Endothelial cell (in vitro differentiated cells): ENCODE data around the gene OS9. TPM values are rescaled to one million over a fixed set of nuclear protein-coding genes. Genes with fewer than 3 reads are reported as not detected.
A peak's percentile ranks its signal among the peaks of the same experiment; 100 is the strongest.

ENCODE experiments used
- DNase-seq: peaks from one replicate; pipeline ENCODE4 v3.0.0; 2021; ENCODE audit warnings: low spot score
- H3K27ac Mint-ChIP-seq: one replicate; pipeline ENCODE4 v1.8.0; 2021; ENCODE audit warnings: mixed read lengths, inconsistent platforms; ENCODE audit not compliant: unreplicated experiment
- H3K27me3 Mint-ChIP-seq: one replicate; pipeline ENCODE4 v1.8.0; 2021; ENCODE audit warnings: mild to moderate bottlenecking, moderate library complexity, mixed read lengths, inconsistent platforms; ENCODE audit not compliant: unreplicated experiment
- H3K36me3 Mint-ChIP-seq: one replicate; pipeline ENCODE4 v1.8.0; 2021; ENCODE audit warnings: mild to moderate bottlenecking, low read depth, mixed read lengths, inconsistent platforms; ENCODE audit not compliant: unreplicated experiment
- H3K4me1 Mint-ChIP-seq: one replicate; pipeline ENCODE4 v1.8.0; 2021; ENCODE audit warnings: mild to moderate bottlenecking, mixed read lengths, inconsistent platforms; ENCODE audit not compliant: unreplicated experiment
- H3K4me3 Mint-ChIP-seq: one replicate; pipeline ENCODE4 v1.8.0; 2021; ENCODE audit warnings: mild to moderate bottlenecking, mixed read lengths, inconsistent platforms; ENCODE audit not compliant: unreplicated experiment
- H3K9me3 Mint-ChIP-seq: one replicate; pipeline ENCODE4 v1.8.0; 2021; ENCODE audit warnings: mixed read lengths, inconsistent platforms; ENCODE audit not compliant: unreplicated experiment
- CTCF ChIP-seq: fragments of 200-600 bp; sonication (generic); IDR thresholded peaks from one replicate; pipeline ENCODE4 v1.5.0; 2021; ENCODE audit warnings: antibody characterized with exemption; ENCODE audit not compliant: unreplicated experiment
- total RNA-seq: library from RNA; stranded (reverse); fragmentation: NEBNext Ultra II Directional; extraction: Animal tissue kit (Norgen Biotek cat#: 25700); gene quantifications from one replicate; pipeline ENCODE4 v1.2.1, GENCODE V29; 2021; ENCODE audit not compliant: unreplicated experiment

The OS9 gene
- total RNA-seq, 1 donor from 2014 or later: 220 TPM

- no peak for DNase-seq
- Mint-ChIP-seq H3K27me3 (peaks cover 30% of the 10 kb centered on the region), H3K4me1 (peaks cover 18% of the 10 kb centered on the region), H3K4me3 (no peak overlapping the region), H3K36me3 (peaks cover 15% of the 10 kb centered on the region), H3K27ac (no peak overlapping the region), H3K9me3 (no peaks in the 10 kb centered on the region)
- TF ChIP-seq CTCF: no peak
Measured at GRCh38 chr12:57758552-57759359, 64.8 kb downstream of the OS9 start.

- no peak for DNase-seq
- no peak overlapping the region for H3K27ac Mint-ChIP-seq
- H3K4me3 Mint-ChIP-seq: peak overlapping the region; percentile 13
- H3K9me3 Mint-ChIP-seq: no peaks in the 10 kb centered on the region
- peaks cover 13% of the 10 kb centered on the region for H3K36me3 Mint-ChIP-seq
- H3K4me1 Mint-ChIP-seq: peaks cover 19% of the 10 kb centered on the region
- H3K27me3 Mint-ChIP-seq: peaks cover 30% of the 10 kb centered on the region
- peak; percentile 30 for TF ChIP-seq CTCF
Measured at GRCh38 chr12:57759360-57759980, 65.5 kb downstream of the OS9 start.

- no peak for TF ChIP-seq CTCF
- peak; percentile 46 for DNase-seq
- Mint-ChIP-seq H3K27me3 (peaks cover 34% of the 10 kb centered on the region), H3K9me3 (no peaks in the 10 kb centered on the region), H3K4me3 (no peak overlapping the region), H3K4me1 (peaks cover 21% of the 10 kb centered on the region), H3K27ac (no peak overlapping the region), H3K36me3 (peaks cover 11% of the 10 kb centered on the region)
Measured at GRCh38 chr12:57760347-57760982, 66.5 kb downstream of the OS9 start.

GRCh38 chr12:57761391-57761998 is 67.6 kb downstream of the OS9 start:
- no peak for TF ChIP-seq CTCF
- H3K4me3 Mint-ChIP-seq: peak overlapping the region; percentile 59
- H3K4me1 Mint-ChIP-seq: peaks cover 22% of the 10 kb centered on the region
- no peaks in the 10 kb centered on the region for H3K9me3 Mint-ChIP-seq
- H3K27ac Mint-ChIP-seq: peak overlapping the region; percentile 42
- H3K27me3 Mint-ChIP-seq: peaks cover 32% of the 10 kb centered on the region
- no peak for DNase-seq
- peaks cover 6% of the 10 kb centered on the region for H3K36me3 Mint-ChIP-seq
